ENCODE measurements around the gene NTRK3.

NTRK3 gene

DNA sequence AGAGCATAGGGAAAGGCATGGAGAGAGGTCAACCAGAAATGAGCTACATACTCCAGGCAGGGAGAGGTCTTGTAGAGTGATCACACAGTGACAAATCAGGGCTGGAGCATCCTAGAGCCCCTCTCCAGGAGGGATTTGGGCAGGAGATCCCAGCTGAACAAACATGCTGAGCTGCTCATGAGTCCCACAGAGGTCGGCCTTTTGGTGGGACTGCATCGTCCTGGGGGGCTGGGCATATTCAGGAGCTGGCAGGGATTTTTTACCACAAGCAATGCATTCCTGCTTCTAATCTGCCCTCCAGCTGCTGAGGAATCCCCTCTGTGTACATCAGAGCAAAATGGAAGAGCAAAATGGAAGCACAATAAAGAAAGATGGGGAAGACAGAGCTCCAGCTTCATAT, 94.9 kb downstream of the NTRK3 start:
- H3K4me3 ChIP-seq (replicated peaks; ENCODE audit: low read depth, low read length), result no peak overlapping the region
- TF ChIP-seq, protein P1, sequence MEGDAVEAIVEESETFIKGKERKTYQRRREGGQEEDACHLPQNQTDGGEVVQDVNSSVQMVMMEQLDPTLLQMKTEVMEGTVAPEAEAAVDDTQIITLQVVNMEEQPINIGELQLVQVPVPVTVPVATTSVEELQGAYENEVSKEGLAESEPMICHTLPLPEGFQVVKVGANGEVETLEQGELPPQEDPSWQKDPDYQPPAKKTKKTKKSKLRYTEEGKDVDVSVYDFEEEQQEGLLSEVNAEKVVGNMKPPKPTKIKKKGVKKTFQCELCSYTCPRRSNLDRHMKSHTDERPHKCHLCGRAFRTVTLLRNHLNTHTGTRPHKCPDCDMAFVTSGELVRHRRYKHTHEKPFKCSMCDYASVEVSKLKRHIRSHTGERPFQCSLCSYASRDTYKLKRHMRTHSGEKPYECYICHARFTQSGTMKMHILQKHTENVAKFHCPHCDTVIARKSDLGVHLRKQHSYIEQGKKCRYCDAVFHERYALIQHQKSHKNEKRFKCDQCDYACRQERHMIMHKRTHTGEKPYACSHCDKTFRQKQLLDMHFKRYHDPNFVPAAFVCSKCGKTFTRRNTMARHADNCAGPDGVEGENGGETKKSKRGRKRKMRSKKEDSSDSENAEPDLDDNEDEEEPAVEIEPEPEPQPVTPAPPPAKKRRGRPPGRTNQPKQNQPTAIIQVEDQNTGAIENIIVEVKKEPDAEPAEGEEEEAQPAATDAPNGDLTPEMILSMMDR (IDR thresholded peaks at IDR 0.05; ENCODE audit: low read depth, low read length, missing control alignments), result no peak
- DNase-seq (ENCODE audit: extremely low read depth, low read depth), result no peak

DNA sequence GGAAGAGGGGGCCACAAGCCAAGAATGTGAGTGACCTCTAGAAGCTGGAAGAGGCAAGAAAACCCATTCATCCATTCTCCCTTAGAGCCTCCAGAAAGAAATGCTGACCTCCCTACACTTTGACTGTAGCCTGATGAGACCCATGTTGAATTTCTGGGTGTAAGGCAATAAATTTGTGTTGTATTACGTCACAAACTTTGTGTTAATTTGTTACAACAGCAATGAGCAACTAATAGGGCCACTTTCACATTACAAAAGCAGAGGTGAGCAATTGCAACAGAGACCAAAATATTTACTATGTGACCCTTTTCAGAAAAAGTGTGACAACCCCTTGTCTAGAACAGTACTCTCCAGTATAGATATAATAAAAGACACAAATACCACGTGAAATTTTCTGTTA, 101.2 kb downstream of the NTRK3 start:
- TF ChIP-seq, protein P1 (IDR thresholded peaks at IDR 0.05; ENCODE audit: low read depth, low read length, missing control alignments), result no peak
- DNase-seq (ENCODE audit: extremely low read depth, low read depth), result no peak
- no peak overlapping the region for H3K4me3 ChIP-seq (replicated peaks; ENCODE audit: low read depth, low read length)

DNA sequence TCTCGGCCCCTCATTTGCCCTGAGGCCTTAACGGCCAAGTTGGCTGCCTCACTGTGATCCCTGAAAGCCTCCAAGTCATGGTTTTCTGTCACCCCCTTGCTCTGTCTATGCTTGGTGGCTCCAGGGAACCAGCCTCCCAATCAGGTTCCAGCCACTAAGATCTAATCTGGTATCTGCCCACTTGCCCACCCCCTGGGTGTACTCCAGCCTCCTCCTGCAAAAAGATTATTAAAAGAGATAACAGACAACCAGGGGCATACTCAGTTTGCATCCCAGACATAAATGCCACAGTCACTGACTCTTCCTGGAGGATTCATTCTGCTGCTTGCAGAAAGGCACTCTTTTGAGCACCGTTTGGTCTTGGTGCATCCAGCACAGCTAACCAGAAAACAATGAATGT, 103.9 kb downstream of the NTRK3 start:
- TF ChIP-seq, protein P1 (IDR thresholded peaks at IDR 0.05; ENCODE audit: low read depth, low read length, missing control alignments), result no peak
- H3K4me3 ChIP-seq (replicated peaks; ENCODE audit: low read depth, low read length), result no peak overlapping the region
- no peak for DNase-seq (ENCODE audit: extremely low read depth, low read depth)

DNA sequence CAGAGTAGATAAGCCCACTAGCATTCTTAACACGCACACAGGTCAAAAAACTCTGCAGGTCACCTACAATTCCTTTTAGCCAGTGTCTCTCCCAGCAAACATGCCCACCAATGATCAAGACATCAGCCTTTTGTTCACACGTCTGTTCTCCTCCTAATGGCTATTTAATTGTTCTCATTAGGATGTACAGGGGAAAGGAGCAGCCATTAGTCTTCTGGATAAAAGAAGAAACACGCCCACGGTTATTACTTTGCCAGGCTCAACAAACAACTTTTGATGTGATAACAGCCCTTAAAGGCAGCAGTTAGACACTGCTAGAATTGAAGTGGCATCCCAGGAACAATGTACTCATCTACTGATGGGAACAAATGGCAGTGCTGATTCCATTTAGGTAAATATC, 108.8 kb downstream of the NTRK3 start:
- H3K4me3 ChIP-seq (replicated peaks; ENCODE audit: low read depth, low read length), result no peak overlapping the region
- DNase-seq (ENCODE audit: extremely low read depth, low read depth), result no peak
- TF ChIP-seq, protein P1 (IDR thresholded peaks at IDR 0.05; ENCODE audit: low read depth, low read length, missing control alignments), result no peak

DNA sequence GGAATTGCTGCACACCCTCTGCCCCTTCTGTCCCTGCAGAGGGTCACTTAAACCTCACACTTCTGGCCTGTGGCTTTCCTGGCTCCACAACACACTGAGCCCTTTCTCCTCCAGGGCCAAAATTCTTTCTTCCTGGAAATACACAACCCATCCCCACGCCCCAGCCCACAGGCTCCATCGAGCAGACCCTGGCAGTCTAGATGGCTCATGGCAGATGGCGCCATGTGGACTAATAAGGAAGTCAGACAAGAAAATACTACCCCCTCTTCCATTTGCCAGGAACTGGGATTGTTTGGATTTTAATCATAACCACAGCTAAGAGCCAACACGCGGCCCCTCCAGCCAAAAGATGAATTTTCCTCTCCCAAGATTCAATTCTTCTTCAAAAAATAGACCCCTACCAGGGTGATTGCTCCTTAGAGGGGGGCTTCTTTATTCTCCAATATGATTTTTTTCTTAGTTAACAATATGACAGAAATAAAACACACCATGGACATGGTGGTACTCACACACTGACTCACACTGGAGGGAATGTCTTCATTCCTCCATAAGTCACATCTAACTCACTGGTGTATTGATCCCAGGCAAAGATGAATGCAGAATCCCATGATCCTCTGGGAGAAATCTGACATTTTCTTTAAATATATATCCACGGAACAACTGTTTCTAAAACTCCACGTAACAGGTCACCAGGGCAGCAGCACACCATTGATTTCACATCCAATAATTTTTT, 111.5 kb downstream of the NTRK3 start:
- no peak overlapping the region for H3K4me3 ChIP-seq (replicated peaks; ENCODE audit: low read depth, low read length)
- TF ChIP-seq, protein P1 (IDR thresholded peaks at IDR 0.05; ENCODE audit: low read depth, low read length, missing control alignments), result no peak
- DNase-seq (ENCODE audit: extremely low read depth, low read depth), result no peak

DNA sequence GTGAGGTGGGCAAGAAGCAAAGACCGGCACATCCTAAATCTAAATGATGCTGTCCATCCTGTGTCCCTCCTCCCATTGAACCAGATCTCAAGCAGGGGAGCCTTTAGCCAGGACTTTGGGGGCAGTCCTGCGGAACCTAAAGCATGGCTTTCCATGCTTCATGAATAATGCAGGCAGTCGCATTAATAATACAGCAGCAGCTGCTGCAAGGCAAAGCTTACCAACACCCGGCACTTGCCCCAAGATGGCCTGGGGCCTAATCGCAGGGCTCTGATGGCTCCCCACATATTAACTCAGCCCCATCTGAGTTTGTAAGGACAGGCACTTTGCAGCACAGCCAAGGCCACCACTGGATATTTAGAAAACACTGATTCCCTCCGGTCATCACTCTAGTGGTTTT, 114.4 kb downstream of the NTRK3 start:
- TF ChIP-seq, protein P1 (IDR thresholded peaks at IDR 0.05; ENCODE audit: low read depth, low read length, missing control alignments), result no peak
- no peak for DNase-seq (ENCODE audit: extremely low read depth, low read depth)
- H3K4me3 ChIP-seq (replicated peaks; ENCODE audit: low read depth, low read length), result no peak overlapping the region
